GM12878 (cell line): ENCODE data around the gene SPATA9. TPM values are rescaled to one million over a fixed set of nuclear protein-coding genes. Genes with fewer than 3 reads are reported as not detected.

Source experiments
- ATAC-seq: fragments of 200-7000 bp; cut with Tn5 transposase; 3 replicates; pipeline ENCODE4 v1.9.1; 2020; ENCODE audit warnings: mild to moderate bottlenecking, moderate library complexity
- BruUV-seq: library from RNA; stranded (reverse); fragments of 400-500 nt; replicated peaks from 2 replicates; lab custom pipeline; 2021; lab: Mats Ljungman, UMichigan
- CTCF ChIA-PET: fragments of 300-600 bp; sonication (Branson Sonifier 250); formaldehyde crosslinking; extraction: SDS; loops from one replicate; lab custom pipeline; 2021; ENCODE audit warnings: inconsistent platforms; lab: Yijun Ruan, JAX
- POLR2A ChIA-PET: fragments of 350-600 bp; formaldehyde crosslinking; extraction: SDS; loops from one replicate; lab custom pipeline; 2021; ENCODE audit warnings: inconsistent platforms; lab: Charles Lee
- RAD21 ChIA-PET: fragments of 300-600 bp; sonication (Branson Sonifier 250); formaldehyde crosslinking; loops from one replicate; lab custom pipeline; 2023; ENCODE audit warnings: antibody characterized with exemption; ENCODE audit not compliant: unreplicated experiment; lab: Charles Lee
- SMC1A ChIA-PET: fragments of 300-600 bp; sonication (Branson Sonifier 250); formaldehyde crosslinking; loops from one replicate; lab custom pipeline; 2023; ENCODE audit not compliant: unreplicated experiment, uncharacterized antibody; lab: Charles Lee
- DNase-seq: peaks from one replicate; pipeline ENCODE4 v3.0.0-alpha.2; 2011; ENCODE audit warnings: low read depth, low spot score
- FAIRE-seq: peaks from 3 replicates; lab custom pipeline; 2011; peaks lifted over from hg19 to GRCh38; lab: Jason Lieb, UNC
- H2AFZ ChIP-seq: 2 replicates; pipeline ENCODE4 v1.6.0; 2011; ENCODE audit warnings: low read depth, low read length, control low read depth; ENCODE audit not compliant: control insufficient read depth
- H3K27ac ChIP-seq: 2 replicates; pipeline ENCODE4 v1.5.1; 2011; ENCODE audit warnings: control low read depth; ENCODE audit not compliant: control insufficient read depth, insufficient read depth
- H3K27me3 ChIP-seq, 2 experiments: replicated peaks in 1 of 2; 2 replicates each; pipeline versions ENCODE4 v1.6.0 to v1.6.1; 2011; ENCODE audit warnings: low read length in 1 of 2; ENCODE audit not compliant: control insufficient read depth in 2 of 2, insufficient read depth in 2 of 2
- H3K36me3 ChIP-seq, 2 experiments: 2 replicates each; pipeline ENCODE4 v1.5.1; 2011; ENCODE audit warnings: low read length in 1 of 2; ENCODE audit not compliant: control insufficient read depth in 2 of 2, insufficient read depth in 2 of 2
- H3K4me1 ChIP-seq: 2 replicates; pipeline ENCODE4 v1.6.1; 2011; ENCODE audit warnings: mild to moderate bottlenecking, low read length, moderate library complexity, mixed read lengths; ENCODE audit not compliant: control insufficient read depth, insufficient read depth
- H3K4me2 ChIP-seq: 2 replicates; pipeline ENCODE4 v1.6.0; 2011; ENCODE audit warnings: control low read depth; ENCODE audit not compliant: control insufficient read depth, insufficient read depth
- H3K4me3 ChIP-seq: fragments of 200-600 bp; sonication (generic); 2 replicates; pipeline ENCODE4 v1.5.1; 2016
- H3K79me2 ChIP-seq: 2 replicates; pipeline ENCODE4 v1.6.0; 2011; ENCODE audit warnings: low read length; ENCODE audit not compliant: control insufficient read depth, insufficient read depth
- H3K9ac ChIP-seq: 2 replicates; pipeline ENCODE4 v1.8.0; 2011; ENCODE audit warnings: low read length, control low read depth, mixed read lengths; ENCODE audit not compliant: control insufficient read depth, insufficient read depth
- H3K9me3 ChIP-seq: replicated peaks from 3 replicates; pipeline ENCODE4 v1.5.1; 2011; ENCODE audit warnings: mild to moderate bottlenecking, low read length; ENCODE audit not compliant: control insufficient read depth, insufficient read depth
- H4K20me1 ChIP-seq: 2 replicates; pipeline ENCODE4 v1.6.0; 2011; ENCODE audit not compliant: control insufficient read depth, insufficient read depth
- EGR1 ChIP-seq, 2 experiments: IDR thresholded peaks; 1 replicate in 1 of 2; 2 replicates in 1 of 2; pipeline ENCODE4 v1.6.1; 2011 to 2012; ENCODE audit warnings: low read depth in 2 of 2, low read length in 2 of 2, borderline replicate concordance in 1 of 2, mild to moderate bottlenecking in 1 of 2, moderate library complexity in 1 of 2
- IKZF2 ChIP-seq, 2 experiments: fragments of 450-650 bp; IDR thresholded peaks; 2 replicates each; pipeline ENCODE4 v1.6.1; 2017; ENCODE audit warnings: mild to moderate bottlenecking in 2 of 2, moderate library complexity in 2 of 2
- MEF2A ChIP-seq: IDR thresholded peaks from 2 replicates; pipeline ENCODE4 v1.6.1; 2011; ENCODE audit warnings: low read depth, mild to moderate bottlenecking, low read length, moderate library complexity; ENCODE audit not compliant: insufficient read depth
- MTA2 ChIP-seq: fragments of 450-650 bp; IDR thresholded peaks from 2 replicates; pipeline ENCODE4 v1.6.1; 2016; ENCODE audit warnings: low read depth, mild to moderate bottlenecking, moderate library complexity
- POLR2A ChIP-seq: IDR thresholded peaks from 2 replicates; pipeline ENCODE4 v1.6.1; 2011; ENCODE audit warnings: low read depth, mild to moderate bottlenecking, low read length
- RBBP5 ChIP-seq: fragments of 200-600 bp; sonication (generic); conservative IDR thresholded peaks from 2 replicates; pipeline ENCODE4 v1.6.1; 2016
- RELB ChIP-seq: fragments of 450-650 bp; IDR thresholded peaks from 2 replicates; pipeline ENCODE4 v1.6.1; 2017; ENCODE audit warnings: low read depth, mild to moderate bottlenecking, moderate library complexity
- SKIL ChIP-seq: fragments of 450-650 bp; IDR thresholded peaks from 2 replicates; pipeline ENCODE4 v1.6.1; 2017; ENCODE audit warnings: mild to moderate bottlenecking, low read depth, inconsistent platforms; ENCODE audit not compliant: poor library complexity, severe bottlenecking
- SPI1 ChIP-seq: IDR thresholded peaks from 2 replicates; pipeline ENCODE4 v1.6.1; 2011; ENCODE audit warnings: low read depth, mild to moderate bottlenecking, low read length, moderate library complexity, borderline replicate concordance; ENCODE audit not compliant: insufficient read depth
- WGBS: methylation state at CpG from one replicate; pipeline ENCODE4 v1.1.6; 2016; ENCODE audit warnings: low lambda C conversion rate; ENCODE audit not compliant: insufficient replicate concordance, insufficient coverage; ENCODE audit errors: missing lambda C conversion rate; 5-methylcytosine and 5-hydroxymethylcytosine counted together
- in situ Hi-C: fragments of 300-500 bp; cut with MboI; formaldehyde crosslinking; loops from 9 replicates; pipeline ENCODE4 v1.14.3; 2018; ENCODE audit warnings: mixed read lengths
- intact Hi-C: fragments of 100-400 bp; cut with micrococcal nuclease; formaldehyde crosslinking; loops from one replicate; pipeline ENCODE4 v1.14.2; 2022; ENCODE audit not compliant: unreplicated experiment
- polyA plus RNA-seq, 11 experiments: library from polyadenylated mRNA; depleted of rRNA in 4 of 11; unstranded in 6 of 11; stranded (reverse) in 5 of 11; fragments of >200 nt; fragmentation: Nextera tagmentation in 4 of 11; fragmentation: Illumina TruSeq in 1 of 11; extraction: Ambion mirVana in 4 of 11; extraction: Trizol in 1 of 11; gene quantifications; 1 replicate in 1 of 11; 2 replicates in 10 of 11; pipeline versions ENCODE4 v1.2.1 to v1.2.3, GENCODE V29; 2011 to 2016; ENCODE audit warnings: inconsistent platforms in 2 of 11, missing spikeins in 2 of 11, low read depth in 1 of 11
- total RNA-seq, 4 experiments: library from RNA; depleted of rRNA in 3 of 4; stranded (reverse); fragments of >200 nt in 3 of 4; fragmentation: Illumina TruSeq in 1 of 4; extraction: Trizol in 1 of 4; gene quantifications; 2 replicates each; pipeline versions ENCODE4 v1.2.1 to v1.2.3, GENCODE V29; 2013 to 2021
- TF ChIP-seq, protein P1 (sequence below): IDR thresholded peaks from 2 replicates; pipeline ENCODE4 v1.6.1; 2012; ENCODE audit warnings: low read depth, low read length, improper control_type of control experiment
- TF ChIP-seq, protein P2 (sequence below): fragments of 450-650 bp; IDR thresholded peaks from 2 replicates; pipeline ENCODE4 v1.6.1; 2016; ENCODE audit warnings: mild to moderate bottlenecking, moderate library complexity, borderline replicate concordance

Gene SPATA9
- total and polyA plus RNA-seq, 10 of the 15 experiments (the other 5 are each of a cell fraction or from before 2014, with no cell fraction given) = 0.11 to 0.49 (median 0.16) TPM; not detected in 1

DNA sequence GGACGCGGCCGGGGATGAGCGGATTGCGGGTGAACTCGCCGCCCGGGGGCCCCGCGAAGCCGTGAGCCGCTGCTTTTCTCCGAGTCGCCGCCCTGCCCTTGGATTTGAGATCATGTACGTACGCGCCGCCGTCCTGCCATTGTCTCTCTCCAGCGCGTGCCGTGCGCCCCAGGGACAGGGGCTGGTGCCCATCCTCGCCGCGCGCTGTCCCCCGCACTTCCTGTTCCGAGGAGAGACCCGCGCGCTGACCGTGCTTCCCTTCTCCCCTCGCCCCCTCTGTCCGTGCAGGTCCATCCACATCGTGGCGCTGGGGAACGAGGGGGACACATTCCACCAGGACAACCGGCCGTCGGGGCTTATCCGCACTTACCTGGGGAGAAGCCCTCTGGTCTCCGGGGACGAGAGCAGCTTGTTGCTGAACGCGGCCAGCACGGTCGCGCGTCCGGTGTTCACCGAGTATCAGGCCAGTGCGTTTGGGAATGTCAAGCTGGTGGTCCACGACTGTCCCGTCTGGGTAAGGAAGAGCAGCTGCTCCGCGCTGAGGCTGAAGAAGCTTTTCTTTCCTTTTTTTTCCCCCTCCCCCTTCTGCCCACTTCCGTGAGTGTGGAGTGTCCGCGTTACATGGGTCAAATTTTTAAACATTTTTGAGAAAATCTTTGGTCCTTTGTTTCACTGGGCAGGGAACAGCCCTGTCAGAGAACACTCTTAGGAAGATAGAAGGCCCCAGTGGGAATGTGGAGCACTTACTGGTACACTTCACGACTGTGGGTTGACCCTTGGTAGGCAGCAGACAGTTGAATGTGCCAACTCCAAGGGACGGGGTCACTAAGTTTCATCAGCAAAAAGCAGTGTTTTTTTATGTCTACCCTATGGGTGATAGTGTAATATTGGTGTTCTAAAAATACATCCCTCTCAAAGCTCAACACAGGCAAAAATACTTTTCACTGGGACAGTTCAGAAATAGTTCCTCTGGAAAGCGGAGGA, 49.1 kb upstream of the SPATA9 start:
- DNase-seq = no peak
- Histone ChIP-seq H3K4me1 (peaks cover 19% of the 10 kb centered on the region), H3K79me2 (peaks cover 39% of the 10 kb centered on the region), H3K4me2 (peak overlapping the region; percentile 86), H4K20me1 (no peaks in the 10 kb centered on the region), H2AFZ (peak overlapping the region; percentile 89), H3K27ac (peak overlapping the region; percentile 70), H3K9ac (peak overlapping the region; percentile 87), H3K9me3 (no peaks in the 10 kb centered on the region), H3K27me3 (no peaks in the 10 kb centered on the region), H3K36me3 (no peaks in the 10 kb centered on the region), H3K4me3 (peak overlapping the region; percentile 78)
- CTCF ChIA-PET = interaction anchor here (0.7 to 5.2 kb wide), 13 partner anchors 8 to 109 kb away, joined by 3 to 22 read pairs (median 4); partner anchors contain the start of gene RFESD
- FAIRE-seq = peak; percentile 7
- peak; percentile 40 for ATAC-seq
- POLR2A ChIA-PET = interaction anchor here (0.6 to 2.8 kb wide), 10 partner anchors 9 to 242 kb away, joined by 3 to 10 read pairs (median 4); no protein-coding TSS in a partner anchor
- WGBS = 2% methylated on average over 64 of the region's 64 CpGs
- in situ Hi-C loops (no loop called here), intact Hi-C loops (loop anchor here (1.0 to 10.0 kb wide), 4 partner anchors 68 to 177 kb away; partner anchors contain the start of genes ARSK, GLRX and SKIC3)
- RAD21 ChIA-PET = interaction anchor here (0.6 to 5.1 kb wide), 19 partner anchors 9 to 230 kb away, joined by 3 to 25 read pairs (median 6); partner anchors contain the start of genes GLRX and RFESD
- SMC1A ChIA-PET = interaction anchor here (0.7 to 6.6 kb wide), 21 partner anchors 9 to 108 kb away, joined by 3 to 46 read pairs (median 5); partner anchors contain the start of genes GLRX and RFESD
- no TSS peak for BruUV-seq
- TF ChIP-seq, protein P1, sequence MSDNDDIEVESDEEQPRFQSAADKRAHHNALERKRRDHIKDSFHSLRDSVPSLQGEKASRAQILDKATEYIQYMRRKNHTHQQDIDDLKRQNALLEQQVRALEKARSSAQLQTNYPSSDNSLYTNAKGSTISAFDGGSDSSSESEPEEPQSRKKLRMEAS = 0 out of 2 replicates have a peak, but pooled peaks have one; percentile 20
- 0 out of 2 replicates have a peak, but pooled peaks have one; percentile 13 for TF ChIP-seq RELB
- peak; percentile 37 to 48; a peak in 3 of 4 replicates for TF ChIP-seq IKZF2 (IDR thresholded peaks at IDR 0.05)
- no peak for TF ChIP-seq RBBP5
- TF ChIP-seq, protein P2, sequence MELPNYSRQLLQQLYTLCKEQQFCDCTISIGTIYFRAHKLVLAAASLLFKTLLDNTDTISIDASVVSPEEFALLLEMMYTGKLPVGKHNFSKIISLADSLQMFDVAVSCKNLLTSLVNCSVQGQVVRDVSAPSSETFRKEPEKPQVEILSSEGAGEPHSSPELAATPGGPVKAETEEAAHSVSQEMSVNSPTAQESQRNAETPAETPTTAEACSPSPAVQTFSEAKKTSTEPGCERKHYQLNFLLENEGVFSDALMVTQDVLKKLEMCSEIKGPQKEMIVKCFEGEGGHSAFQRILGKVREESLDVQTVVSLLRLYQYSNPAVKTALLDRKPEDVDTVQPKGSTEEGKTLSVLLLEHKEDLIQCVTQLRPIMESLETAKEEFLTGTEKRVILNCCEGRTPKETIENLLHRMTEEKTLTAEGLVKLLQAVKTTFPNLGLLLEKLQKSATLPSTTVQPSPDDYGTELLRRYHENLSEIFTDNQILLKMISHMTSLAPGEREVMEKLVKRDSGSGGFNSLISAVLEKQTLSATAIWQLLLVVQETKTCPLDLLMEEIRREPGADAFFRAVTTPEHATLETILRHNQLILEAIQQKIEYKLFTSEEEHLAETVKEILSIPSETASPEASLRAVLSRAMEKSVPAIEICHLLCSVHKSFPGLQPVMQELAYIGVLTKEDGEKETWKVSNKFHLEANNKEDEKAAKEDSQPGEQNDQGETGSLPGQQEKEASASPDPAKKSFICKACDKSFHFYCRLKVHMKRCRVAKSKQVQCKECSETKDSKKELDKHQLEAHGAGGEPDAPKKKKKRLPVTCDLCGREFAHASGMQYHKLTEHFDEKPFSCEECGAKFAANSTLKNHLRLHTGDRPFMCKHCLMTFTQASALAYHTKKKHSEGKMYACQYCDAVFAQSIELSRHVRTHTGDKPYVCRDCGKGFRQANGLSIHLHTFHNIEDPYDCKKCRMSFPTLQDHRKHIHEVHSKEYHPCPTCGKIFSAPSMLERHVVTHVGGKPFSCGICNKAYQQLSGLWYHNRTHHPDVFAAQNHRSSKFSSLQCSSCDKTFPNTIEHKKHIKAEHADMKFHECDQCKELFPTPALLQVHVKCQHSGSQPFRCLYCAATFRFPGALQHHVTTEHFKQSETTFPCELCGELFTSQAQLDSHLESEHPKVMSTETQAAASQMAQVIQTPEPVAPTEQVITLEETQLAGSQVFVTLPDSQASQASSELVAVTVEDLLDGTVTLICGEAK = peak; percentile 28; the same call in 1 of the 2 replicates
- peak; percentile 52; the same call in 1 of the 2 replicates for TF ChIP-seq SPI1
- TF ChIP-seq MEF2A = 0 out of 2 replicates have a peak, but pooled peaks have one; percentile 11
- peak; percentile 31 for TF ChIP-seq MTA2
- 0 out of 3 replicates have a peak, but pooled peaks of 1 of the 2 experiments have one; percentile 13 for TF ChIP-seq EGR1 (IDR thresholded peaks at IDR 0.05; ENCODE audit: borderline replicate concordance in 1 of 2, low read depth in 2 of 2, low read length in 2 of 2)
- TF ChIP-seq POLR2A = peak; percentile 24; the same call in 1 of the 2 replicates
- peak; percentile 45 for TF ChIP-seq SKIL
